ENCODE data around the gene SLC16A11. TPM values are rescaled to one million over a fixed set of nuclear protein-coding genes. Genes with fewer than 3 reads are reported as not detected.
A peak's percentile ranks its signal among the peaks of the same experiment; 100 is the strongest.
"Not testable (repeated sequence)": the region's sequence is repeated elsewhere in the genome, so short reads cannot be mapped to it uniquely, and the experiment has no call there.

The SLC16A11 gene, protein sequence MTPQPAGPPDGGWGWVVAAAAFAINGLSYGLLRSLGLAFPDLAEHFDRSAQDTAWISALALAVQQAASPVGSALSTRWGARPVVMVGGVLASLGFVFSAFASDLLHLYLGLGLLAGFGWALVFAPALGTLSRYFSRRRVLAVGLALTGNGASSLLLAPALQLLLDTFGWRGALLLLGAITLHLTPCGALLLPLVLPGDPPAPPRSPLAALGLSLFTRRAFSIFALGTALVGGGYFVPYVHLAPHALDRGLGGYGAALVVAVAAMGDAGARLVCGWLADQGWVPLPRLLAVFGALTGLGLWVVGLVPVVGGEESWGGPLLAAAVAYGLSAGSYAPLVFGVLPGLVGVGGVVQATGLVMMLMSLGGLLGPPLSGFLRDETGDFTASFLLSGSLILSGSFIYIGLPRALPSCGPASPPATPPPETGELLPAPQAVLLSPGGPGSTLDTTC
- polyA plus RNA-seq (ENCODE audit: insufficient read length in 10 of 10), result under 1 TPM in 9 of 10 donors, not detected in 1; 0.11 to 0.48 (median 0.17) TPM
- long read RNA-seq, donor 1, result 0 reads
- long read RNA-seq, donor 2, result 0 reads
- long read RNA-seq, donor 3, result 0 reads
- long read RNA-seq, donor 4, result 0 reads
- long read RNA-seq, donor 5, result 0 reads
- long read RNA-seq, donor 6, result 0 reads
- long read RNA-seq, donor 7, result 0 reads
- long read RNA-seq, donor 8, result 0 reads
- long read RNA-seq, donor 9, result 0 reads

DNA sequence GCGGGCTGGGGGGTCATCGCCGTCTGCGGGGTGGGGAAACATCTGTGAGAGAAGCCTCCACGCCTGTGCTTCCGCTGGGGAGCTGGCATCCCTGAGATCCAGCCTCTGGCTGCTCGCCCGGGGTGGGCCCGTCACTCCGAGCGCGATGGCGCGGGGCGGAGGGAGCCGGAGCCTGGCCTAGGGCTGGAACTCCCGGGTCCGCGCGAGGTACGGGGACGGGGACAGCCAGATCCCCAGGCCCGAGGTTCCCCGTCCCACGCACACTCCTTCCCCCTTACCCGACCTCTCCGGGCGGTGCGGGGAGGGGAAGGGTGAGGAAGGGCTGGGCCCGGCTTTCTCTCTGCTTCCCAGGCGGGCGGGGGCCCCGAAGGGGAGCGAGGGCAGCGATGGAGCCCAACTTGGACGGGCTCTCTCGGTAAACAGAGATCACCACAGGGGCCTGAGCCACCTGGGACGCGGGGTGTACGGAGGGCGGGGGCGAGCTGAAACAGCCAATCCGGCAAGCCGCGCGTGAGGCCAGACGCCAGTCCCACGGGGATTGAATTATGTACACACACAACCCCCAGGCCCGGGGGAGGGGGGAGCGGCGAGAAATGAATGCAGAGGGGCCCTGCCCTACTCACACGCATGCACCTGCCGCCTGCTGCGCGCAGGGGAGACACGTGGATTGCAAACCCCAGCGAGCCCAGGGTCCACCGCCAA, at the start of gene SLC16A11:
Gene SLC16A11 (minus strand): TSS at position 596 of the 702 bp plus-strand sequence. CDS start 579 bp downstream, at position 17.
- DNase-seq, result peak in 2 of 3 donors; percentile 31 to 69

DNA sequence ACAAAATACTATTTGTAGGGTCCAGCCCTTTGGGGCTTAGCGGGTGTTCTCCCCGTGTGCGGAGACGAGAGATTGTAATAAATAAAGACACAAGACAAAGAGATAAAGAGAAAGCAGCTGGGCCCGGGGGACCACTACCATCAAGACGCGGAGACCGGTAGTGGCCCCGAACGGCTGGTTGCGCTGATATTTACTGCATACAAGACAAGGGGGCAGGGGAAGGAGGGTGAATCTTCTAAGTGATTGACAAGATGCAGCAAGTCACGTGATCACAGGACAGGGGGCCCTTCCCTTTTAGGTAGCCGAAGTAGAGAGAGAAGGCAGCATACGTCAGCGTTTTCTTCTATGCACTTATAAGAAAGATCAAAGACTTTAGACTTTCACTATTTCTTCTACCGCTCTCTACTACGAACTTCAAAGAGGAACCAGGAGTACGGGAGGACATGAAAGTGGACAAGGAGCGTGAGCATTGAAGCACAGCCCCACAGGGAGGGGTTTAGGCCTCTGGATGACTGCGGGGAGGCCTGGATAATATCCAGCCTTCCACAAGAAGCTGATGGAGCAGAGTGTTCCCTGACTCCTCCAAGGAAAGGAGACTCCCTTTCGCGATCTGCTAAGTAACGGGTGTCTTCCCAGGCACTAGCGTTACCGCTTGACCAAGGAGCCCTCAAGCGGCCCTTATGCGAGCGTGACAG, 47.6 kb upstream of the SLC16A11 start:
- not testable (repeated sequence) for DNase-seq

DNA sequence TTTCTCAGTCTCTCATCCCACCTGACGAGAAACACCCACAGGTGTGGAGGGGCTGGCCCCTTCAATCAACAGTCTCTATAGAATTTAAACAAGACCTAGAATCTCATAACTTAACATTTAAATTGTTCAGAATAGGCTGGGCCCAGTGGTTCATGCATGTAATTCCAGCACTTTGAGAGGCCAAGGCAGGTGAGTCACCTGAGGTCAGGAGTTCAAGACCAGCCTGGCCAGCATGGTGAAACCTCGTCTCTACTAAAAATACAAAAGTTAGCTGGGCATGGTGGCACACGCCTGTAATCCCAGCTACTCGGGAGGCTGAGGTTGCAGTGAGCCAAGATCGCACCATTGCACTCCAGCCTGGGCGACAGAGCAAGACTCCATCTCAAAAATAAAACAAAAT, 45.7 kb upstream of the SLC16A11 start:
- DNase-seq, result not testable (repeated sequence)

DNA sequence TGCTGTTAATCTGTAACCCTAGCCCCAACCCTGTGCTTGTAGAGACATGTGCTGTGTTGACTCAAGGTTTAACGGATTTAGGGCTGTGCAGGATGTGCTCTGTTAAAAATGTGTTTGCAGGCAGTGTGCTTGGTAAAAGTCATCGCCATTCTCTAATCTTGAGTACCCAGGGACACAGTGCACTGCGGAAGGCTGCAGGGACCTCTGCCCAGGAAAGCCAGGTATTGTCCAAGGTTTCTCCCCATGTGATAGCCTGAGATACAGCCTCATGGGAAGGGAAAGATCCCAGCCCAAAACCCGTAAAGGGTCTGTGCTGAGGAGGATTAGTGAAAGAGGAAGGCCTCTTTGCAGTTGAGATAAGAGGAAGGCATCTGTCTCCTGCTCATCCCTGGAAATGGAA, 44.5 kb upstream of the SLC16A11 start:
- DNase-seq, result not testable (repeated sequence)

DNA sequence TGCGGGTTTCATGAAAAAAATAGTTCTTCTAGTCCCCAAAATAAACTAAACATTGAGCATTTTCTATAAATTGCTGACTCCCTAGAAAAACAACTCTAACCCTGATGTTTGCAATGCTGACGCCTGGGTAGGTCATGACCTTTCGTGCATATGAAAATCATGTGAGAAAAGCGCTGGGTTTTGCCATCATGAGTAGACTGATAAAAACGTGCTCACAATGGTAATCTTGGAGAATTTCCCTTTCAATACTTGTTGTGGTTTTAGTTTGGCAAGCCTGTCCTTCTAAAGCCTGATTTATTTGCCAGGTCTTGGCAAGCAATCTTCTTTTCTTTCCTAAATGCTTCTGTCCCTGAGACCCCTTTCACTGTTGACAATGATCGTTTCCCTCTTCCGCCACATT, 40.2 kb upstream of the SLC16A11 start:
- DNase-seq, result no peak

DNA sequence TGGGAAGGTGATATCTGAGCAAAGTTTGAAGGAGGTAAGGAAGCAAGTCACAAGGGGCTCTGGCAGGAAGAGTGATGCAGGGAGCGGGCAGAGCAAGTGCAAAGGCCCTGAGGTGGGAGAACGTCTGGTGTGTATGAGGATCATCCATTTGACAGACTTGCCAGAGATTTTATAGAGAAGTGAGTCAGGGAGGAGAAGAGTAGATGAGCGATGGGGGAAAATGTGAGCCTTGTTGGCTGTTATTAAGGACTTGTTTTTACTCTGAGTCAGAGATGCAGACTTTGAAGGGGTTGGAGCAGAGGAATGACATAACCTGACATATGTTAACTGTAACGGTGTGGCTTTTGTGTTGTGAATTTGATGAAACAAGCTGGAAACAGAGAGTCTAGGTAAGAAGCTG, 39.7 kb upstream of the SLC16A11 start:
- no peak for DNase-seq

DNA sequence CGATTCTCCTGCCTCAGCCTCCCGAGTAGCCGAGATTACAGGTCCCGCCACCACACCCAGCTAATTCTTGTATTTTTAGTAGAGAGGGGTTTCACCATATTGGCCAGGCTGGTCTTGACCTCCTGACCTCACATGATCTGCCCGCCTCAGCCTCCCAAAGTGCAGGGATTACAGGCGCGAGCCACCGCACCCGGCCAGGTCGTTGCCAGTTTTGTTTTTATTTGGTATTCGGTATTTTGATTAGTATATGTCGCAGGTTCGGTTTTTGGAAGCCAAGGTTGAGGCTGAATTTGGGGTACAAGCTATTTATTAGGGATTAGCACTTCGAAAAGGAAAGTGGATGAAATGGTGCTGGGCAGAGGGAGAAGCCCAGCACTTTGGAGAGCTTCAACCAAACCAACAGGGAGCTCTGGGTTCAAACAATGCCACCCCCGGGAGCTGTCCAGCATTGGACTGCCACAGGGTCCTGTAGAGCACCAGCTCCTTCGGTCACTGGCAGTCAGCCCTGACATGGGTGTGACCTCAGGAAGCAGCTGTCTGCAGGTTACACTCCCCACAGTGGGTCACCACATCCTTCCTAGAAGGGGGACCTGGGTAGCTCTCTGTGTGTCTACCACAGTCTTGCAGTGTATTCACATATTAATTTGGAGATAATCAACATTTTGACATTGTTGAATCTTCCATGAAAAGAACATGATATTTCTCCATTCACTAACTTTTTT, 37.6 kb upstream of the SLC16A11 start:
- no peak for DNase-seq

DNA sequence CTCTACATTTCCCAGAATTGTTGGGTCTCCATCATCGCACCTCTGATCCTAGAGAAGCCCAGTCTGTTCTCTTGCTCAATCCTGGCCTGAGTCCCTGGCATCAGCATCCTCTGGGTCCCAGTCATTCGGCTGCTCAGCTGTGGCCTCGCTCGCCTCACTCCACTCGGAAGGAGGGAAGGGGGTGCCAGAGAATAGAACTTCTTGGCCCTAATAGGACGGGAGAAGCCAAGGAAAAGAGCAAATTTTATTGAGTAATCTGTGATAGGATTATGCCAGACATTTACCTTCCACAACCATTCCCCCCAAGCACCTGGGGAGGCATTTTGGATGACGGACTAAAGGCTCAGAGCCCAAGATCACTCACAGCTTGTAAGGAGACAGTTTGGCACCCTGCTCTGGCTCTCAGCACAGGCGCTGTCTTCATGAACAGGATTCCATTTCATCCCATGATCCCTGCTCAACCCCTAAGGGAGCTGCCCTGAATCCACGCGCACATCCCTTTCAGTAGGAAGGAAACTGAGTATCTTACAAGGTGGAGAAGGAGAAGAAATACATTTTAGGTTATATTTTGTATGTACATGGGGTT, 36.7 kb upstream of the SLC16A11 start:
- peak in 1 of 3 donors; percentile 58 for DNase-seq

DNA sequence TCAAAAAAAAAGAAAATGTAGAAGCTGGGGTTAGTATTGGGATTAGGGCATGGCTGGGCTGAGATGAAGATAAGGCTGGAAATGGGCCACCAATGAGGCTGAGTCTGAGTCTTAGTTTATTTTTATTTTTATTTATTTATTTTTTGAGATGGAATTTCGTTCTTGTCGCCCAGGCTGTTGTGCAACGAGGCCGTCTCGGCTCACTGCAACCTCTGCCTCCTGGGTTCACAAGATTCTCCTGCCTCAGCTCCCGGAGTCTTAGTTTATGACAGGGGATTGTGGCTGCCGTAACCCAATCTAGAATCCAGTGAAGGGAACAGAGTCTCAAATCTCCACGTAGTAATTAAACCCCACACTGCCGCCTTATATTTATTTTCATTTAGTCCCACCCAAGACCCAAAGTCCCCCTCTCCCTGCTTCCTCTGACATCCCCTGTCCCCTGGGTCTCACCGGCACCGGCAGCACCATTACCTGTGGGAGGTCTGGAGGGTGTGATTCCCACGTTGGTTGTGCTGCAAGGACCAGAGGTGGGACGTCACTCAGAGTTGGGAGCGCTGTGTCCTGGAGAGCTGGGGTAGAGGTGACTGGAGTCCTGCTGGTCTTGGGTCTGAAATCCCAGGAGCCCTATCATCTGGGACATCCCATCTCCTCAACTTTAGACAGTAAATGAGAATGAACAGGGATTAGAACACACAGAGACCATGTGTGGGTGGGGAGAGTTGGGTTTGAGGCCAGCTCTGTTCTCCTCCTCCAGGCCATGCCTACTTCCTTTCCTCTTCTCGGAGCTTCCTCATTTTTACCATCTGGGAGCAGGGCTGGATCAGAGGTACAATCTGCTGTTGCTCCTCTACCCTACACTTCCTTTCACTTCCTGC, 35.9 kb upstream of the SLC16A11 start, which contains the start of gene CLEC10A:
Gene CLEC10A (minus strand): TSS at position 671 of the 875 bp plus-strand sequence. CDS start 1,439 bp downstream, outside the sequence.
- DNase-seq, result no peak

DNA sequence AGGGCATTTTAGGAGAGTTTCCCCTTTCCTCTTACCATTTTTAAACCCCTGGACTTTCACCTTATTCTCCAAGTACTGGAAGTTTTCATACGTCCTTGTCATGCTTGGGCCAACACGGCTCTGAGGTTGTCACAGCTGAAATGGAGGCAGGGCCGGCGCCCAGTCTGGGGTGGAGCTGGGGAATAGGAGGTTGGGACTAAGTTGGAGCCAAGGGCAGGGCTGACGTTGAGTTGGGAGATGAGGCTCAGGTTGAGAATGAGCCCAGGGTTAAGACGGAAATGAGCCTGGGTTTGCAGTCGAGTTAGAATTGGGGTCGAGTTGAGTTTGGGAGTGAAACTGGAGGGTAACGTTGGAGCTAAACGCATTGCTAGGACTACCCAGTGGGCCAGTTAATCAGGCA, 34.8 kb upstream of the SLC16A11 start:
- no peak for DNase-seq

DNA sequence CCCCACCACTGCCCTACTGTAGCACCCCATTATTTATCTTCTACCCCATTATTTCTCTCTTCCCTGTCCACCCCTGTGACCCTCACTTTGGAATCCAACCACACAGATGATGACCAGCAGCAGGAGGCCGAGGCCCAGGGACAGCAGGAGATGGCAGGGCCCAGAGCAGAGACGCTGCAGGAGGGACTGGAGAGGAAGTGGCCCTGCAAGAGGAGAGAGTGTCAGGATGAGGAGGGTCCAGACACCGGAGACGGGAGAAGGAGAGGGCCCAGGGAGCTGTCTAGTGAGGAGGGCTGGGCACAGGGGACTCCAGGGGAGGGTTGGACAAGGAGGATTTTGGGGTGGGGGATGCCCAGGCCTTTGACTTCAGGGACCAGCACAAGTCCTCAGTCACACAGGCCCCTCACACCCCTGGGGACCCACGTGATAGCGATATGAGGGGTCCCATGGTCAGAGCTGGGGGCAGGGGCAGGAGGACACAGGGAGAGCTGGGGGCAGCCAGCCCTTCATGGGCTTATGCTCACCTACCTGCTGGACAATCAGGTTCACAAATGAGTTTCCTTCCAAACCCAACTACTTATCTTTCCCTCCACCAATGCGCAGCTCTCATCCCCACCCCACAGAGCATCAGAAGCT, 34.1 kb upstream of the SLC16A11 start:
- DNase-seq, result no peak

DNA sequence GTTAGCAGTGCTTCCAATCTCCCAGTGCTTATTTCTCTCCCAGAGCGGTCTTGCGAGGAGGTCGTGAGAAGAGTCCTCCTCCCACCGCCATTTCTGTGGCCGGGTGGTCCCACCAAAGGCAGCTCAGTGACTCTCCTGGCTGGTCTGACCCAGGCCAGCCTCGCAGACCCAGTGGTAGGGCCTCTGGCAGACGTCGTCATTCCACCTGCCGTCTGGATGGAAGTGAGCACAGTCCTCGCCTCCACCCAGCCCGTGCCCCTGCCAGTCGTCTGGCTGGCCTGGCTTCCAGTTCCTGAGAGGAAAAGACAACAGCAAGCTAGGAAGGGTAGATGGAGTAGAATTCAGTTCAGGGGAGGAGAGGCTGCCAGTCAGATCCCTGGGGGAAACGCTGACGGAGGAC, 31.0 kb upstream of the SLC16A11 start:
- DNase-seq, result no peak

DNA sequence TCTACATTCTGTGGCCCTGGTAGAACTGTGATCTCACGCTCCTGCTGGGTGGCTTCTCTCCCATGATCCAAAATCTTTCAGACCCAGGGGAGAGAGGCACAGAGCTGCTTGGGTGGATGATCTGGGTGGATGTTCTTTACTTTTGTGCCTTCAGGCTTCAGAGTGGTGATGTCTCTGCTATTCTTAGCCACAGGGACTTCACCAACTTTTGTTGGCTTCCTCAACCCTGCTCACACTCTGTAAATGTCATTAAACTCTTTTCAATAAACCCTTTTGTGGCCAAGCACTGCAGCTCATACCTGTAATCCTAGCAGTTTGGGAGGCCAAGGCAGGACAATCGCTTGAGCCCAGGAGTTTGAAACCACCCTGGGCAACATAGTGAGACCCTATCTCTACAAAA, 28.5 kb upstream of the SLC16A11 start:
- no peak for DNase-seq

DNA sequence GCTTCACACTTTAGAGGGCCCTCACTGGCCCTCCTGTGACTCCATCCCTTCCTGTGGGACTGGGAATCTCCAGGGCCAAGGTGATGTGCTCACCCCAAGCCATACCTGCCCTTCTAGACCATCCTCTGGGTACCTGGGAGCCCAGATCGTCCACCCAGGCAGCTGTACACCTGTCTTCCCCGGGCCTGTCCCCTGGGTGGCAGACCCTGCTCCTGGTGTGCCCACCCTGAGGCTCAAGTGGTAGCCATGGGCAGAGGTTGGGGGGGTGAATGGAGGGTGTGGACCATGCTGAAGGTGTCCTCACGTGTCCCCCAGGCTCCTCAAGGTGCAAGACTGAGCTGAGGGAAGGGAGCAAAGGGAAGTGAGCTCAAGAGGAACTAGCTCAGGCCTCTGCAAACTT, 26.8 kb upstream of the SLC16A11 start:
- no peak for DNase-seq

DNA sequence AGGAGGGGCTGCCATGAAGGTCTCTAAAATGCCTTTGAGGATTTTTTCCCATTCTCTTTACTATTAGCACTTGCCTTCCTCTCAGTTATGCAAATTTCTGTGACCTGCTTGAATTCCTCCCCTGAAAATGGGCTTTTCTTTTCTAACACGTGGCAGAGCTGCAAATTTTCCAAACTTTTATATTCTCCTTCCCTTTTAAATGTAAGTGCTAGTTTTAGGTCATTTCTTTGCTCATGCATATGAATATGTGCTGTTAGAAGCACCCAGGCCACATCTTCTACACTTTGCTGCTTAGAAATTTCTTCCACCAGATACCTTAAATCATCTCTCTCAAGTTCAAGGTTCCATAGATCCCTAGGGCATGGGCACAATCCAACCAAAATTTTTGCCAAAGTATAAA, 24.4 kb upstream of the SLC16A11 start:
- DNase-seq, result no peak

DNA sequence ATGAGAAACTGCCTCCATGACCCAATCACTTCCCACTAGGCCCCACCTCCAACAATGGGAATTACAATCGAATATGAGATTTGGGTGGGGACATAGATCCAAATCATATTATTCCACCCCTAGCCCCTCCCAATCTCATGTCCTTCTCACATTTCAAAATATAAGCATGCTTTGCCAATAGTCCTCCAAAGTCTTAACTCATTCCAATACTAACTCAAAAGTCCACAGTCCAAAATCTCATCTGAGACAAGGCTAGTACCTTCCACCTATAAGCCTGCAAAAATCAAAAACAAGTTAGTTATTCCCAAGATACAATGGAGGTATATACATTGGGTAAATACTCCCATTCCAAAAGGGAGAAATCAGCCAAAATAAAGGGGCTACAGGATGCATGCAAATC, 23.3 kb upstream of the SLC16A11 start:
- DNase-seq, result no peak

DNA sequence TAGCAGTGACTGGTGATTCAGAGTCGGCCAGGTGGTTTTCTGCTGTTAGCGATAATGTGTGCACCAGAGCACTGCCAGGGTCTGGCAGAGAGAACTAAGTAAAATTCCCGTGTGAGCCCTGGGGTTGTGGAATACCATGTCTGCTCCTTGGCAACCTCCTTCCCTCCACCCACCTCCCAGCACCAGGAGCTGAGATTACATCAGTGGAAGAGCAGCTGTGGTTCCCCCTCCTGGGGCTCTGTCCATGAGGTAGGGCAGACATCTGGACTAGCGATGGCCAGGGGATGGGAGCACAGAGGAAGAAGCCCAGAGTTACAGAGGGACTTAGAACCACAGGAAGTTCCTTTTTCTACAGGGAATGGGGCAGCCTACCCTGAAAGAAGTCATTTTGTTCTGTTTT, 20.4 kb upstream of the SLC16A11 start:
- DNase-seq, result no peak

DNA sequence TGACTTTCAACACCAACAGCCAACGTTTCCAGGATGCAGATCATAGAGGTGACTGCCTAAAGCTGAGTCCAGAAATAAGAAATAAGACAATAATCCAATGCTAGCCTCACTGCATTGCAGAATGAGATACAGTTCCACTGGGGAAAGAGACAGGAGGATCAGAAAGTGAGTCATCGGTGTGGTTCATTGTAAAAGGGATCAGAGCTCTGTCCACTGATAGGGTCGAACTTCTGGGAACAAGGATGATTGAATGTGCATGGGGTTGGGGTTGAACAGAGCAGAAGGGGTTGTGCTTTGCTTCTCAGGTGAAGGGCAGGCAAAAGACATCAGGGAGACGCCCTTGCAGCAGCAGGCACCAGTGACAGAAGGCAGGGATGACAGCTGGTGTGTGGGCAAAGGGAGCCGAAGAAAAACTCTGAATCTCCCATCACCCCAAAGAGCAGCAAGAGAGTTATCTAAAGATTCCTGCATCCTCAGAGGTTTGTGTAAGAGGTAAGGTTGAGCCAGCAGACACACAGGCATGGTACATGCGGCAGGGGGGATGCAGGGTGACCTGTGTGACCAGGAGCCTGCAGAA, 19.7 kb upstream of the SLC16A11 start:
- no peak for DNase-seq

All from muscle of back (tissue), 13 donors.